GM18907 (cell line): ENCODE results near the gene NOL12.

Experiments used
- ATAC-seq: cut with Tn5 transposase; IDR thresholded peaks from one replicate; pipeline ENCODE4 v1.9.1; 2021; ENCODE audit warnings: mild to moderate bottlenecking, moderate library complexity; ENCODE audit not compliant: unreplicated experiment

NOL12 gene

DNA sequence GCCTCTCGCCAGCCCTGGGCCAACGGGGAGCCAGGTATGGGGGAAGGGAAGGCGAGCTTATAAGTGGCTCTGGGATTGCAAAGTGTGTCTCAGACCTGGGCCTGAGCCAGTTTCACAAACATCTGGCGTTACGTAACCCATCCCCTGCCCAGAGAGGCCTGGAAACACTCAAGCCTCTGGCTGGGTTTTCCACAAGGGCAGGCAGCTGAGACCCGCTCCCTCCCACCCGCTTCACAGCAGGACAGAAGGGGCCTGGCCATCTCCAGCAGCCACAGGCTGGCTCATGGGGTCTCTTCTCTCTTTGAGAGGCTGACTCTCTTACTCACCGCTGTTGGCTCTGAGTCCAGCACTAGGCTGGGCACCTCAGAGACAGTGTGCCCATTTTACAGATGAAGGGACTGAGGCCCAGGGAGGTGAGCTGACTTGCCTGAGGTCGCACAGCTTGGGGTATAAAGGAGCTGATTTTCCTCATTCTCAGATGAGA, 55.2 kb downstream of the NOL12 start:
- no peak for ATAC-seq

DNA sequence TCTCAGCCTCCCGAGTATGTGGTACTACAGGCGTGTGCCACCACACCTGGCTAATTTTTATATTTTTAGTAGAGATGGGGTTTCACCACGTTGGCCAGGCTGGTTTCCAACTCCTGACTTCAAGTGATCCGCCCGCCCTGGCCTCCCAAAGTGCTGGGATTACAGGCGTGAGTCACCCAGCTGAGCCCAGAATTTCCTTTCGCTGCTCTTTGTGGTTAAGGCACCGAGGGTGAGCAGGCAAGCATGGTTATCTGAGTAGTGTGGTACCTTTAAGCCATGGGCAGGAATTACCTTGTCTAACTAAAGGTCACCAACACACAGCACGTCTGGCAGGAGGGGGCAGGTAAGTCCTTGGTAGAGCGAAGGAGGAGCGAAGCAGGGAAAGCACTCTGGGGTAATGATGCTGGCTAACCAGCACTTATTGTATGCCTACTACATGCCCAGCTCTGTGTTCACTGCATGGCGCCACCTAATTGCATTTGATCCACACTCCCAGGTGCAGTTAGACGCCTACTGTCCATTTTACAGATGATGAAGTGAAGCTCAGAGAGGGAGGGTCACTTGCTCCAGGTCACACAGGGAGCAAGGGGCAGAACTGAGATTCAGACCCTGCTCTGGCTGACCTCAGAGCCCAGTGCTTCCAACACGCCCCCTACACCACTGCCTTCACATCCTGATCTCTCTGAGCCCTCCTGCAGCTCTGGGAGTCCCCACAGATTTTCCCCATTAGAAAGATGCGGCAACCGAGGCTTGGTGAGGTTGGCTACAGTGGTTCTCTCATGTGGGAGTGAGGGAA, 56.4 kb downstream of the NOL12 start:
- ATAC-seq = no peak
